ENCODE measurements around the gene IFNA16. TPM values are rescaled to one million over a fixed set of nuclear protein-coding genes. Genes with fewer than 3 reads are reported as not detected.
"Not testable (repeated sequence)": the region's sequence is repeated elsewhere in the genome, so short reads cannot be mapped to it uniquely, and the experiment has no call there.

IFNA16 gene
- total RNA-seq, 1 donor from 2014 or later, result not detected

GRCh38 chr9:21205204-21205603 is 11.9 kb downstream of the IFNA16 start:
- Histone ChIP-seq H3K9me3 (ENCODE audit: control insufficient read depth in 3 of 3, low read length in 3 of 3) (no peaks in the 10 kb centered on the region), H3K27me3 (ENCODE audit: control insufficient read depth in 3 of 3, insufficient read depth in 3 of 3, low read length in 3 of 3) (no peaks in the 10 kb centered on the region), H3K36me3 (ENCODE audit: control insufficient read depth in 3 of 3, insufficient read depth in 3 of 3, low read length in 3 of 3) (no peaks in the 10 kb centered on the region), H3K9ac (ENCODE audit: low read depth in 1 of 3, low read length in 3 of 3) (no peak overlapping the region), H3K4me3 (ENCODE audit: low read length in 3 of 3) (no peak overlapping the region), H3K4me1 (ENCODE audit: control insufficient read depth in 3 of 3, insufficient read depth in 3 of 3, low read length in 3 of 3) (no peaks in the 10 kb centered on the region), H3K27ac (ENCODE audit: low read depth, low read length) (no peak overlapping the region)

- not testable (repeated sequence) for H3K36me3 ChIP-seq (ENCODE audit: control insufficient read depth in 3 of 3, insufficient read depth in 3 of 3, low read length in 3 of 3); H3K27ac ChIP-seq (ENCODE audit: low read depth, low read length); H3K9me3 ChIP-seq (ENCODE audit: control insufficient read depth in 3 of 3, low read length in 3 of 3); H3K4me3 ChIP-seq (ENCODE audit: low read length in 3 of 3); H3K9ac ChIP-seq (ENCODE audit: low read depth in 1 of 3, low read length in 3 of 3); H3K4me1 ChIP-seq (ENCODE audit: control insufficient read depth in 3 of 3, insufficient read depth in 3 of 3, low read length in 3 of 3); H3K27me3 ChIP-seq (ENCODE audit: control insufficient read depth in 3 of 3, insufficient read depth in 3 of 3, low read length in 3 of 3)
These were observed 15.0 kb downstream of the IFNA16 start, which contains the start of gene IFNA7 for GRCh38 chr9:21202105-21202504. IFNA7 (minus strand) TSS chr9:21202205; CDS start chr9:21202165, 40 bp downstream.

GRCh38 chr9:21194867-21195776 is 22.0 kb downstream of the IFNA16 start:
- not testable (repeated sequence) for H3K4me1 ChIP-seq (ENCODE audit: control insufficient read depth in 3 of 3, insufficient read depth in 3 of 3, low read length in 3 of 3); H3K9ac ChIP-seq (ENCODE audit: low read depth in 1 of 3, low read length in 3 of 3); H3K27ac ChIP-seq (ENCODE audit: low read depth, low read length); H3K4me3 ChIP-seq (ENCODE audit: low read length in 3 of 3); H3K9me3 ChIP-seq (ENCODE audit: control insufficient read depth in 3 of 3, low read length in 3 of 3); H3K36me3 ChIP-seq (ENCODE audit: control insufficient read depth in 3 of 3, insufficient read depth in 3 of 3, low read length in 3 of 3); H3K27me3 ChIP-seq (ENCODE audit: control insufficient read depth in 3 of 3, insufficient read depth in 3 of 3, low read length in 3 of 3)

GRCh38 chr9:21187487-21187886 is 29.6 kb downstream of the IFNA16 start, which contains the start of gene IFNA4:
IFNA4 (minus strand) TSS chr9:21187587; CDS start chr9:21187531, 56 bp downstream.
- H3K9me3 ChIP-seq (ENCODE audit: control insufficient read depth in 3 of 3, low read length in 3 of 3); H3K4me1 ChIP-seq (ENCODE audit: control insufficient read depth in 3 of 3, insufficient read depth in 3 of 3, low read length in 3 of 3); H3K36me3 ChIP-seq (ENCODE audit: control insufficient read depth in 3 of 3, insufficient read depth in 3 of 3, low read length in 3 of 3); H3K27ac ChIP-seq (ENCODE audit: low read depth, low read length); H3K27me3 ChIP-seq (ENCODE audit: control insufficient read depth in 3 of 3, insufficient read depth in 3 of 3, low read length in 3 of 3); H3K9ac ChIP-seq (ENCODE audit: low read depth in 1 of 3, low read length in 3 of 3); H3K4me3 ChIP-seq (ENCODE audit: low read length in 3 of 3): not testable (repeated sequence)

GRCh38 chr9:21182810-21183736 is 34.0 kb downstream of the IFNA16 start:
- not testable (repeated sequence) for H3K9ac ChIP-seq (ENCODE audit: low read depth in 1 of 3, low read length in 3 of 3); H3K4me1 ChIP-seq (ENCODE audit: control insufficient read depth in 3 of 3, insufficient read depth in 3 of 3, low read length in 3 of 3); H3K27ac ChIP-seq (ENCODE audit: low read depth, low read length); H3K27me3 ChIP-seq (ENCODE audit: control insufficient read depth in 3 of 3, insufficient read depth in 3 of 3, low read length in 3 of 3); H3K9me3 ChIP-seq (ENCODE audit: control insufficient read depth in 3 of 3, low read length in 3 of 3); H3K36me3 ChIP-seq (ENCODE audit: control insufficient read depth in 3 of 3, insufficient read depth in 3 of 3, low read length in 3 of 3); H3K4me3 ChIP-seq (ENCODE audit: low read length in 3 of 3)

GRCh38 chr9:21174671-21175070 is 42.4 kb downstream of the IFNA16 start:
- no peaks in the 10 kb centered on the region for H3K9me3 ChIP-seq (ENCODE audit: control insufficient read depth in 3 of 3, low read length in 3 of 3)
- no peak overlapping the region for H3K9ac ChIP-seq (ENCODE audit: low read depth in 1 of 3, low read length in 3 of 3)
- no peak overlapping the region for H3K4me3 ChIP-seq (ENCODE audit: low read length in 3 of 3)
- H3K36me3 ChIP-seq (ENCODE audit: control insufficient read depth in 3 of 3, insufficient read depth in 3 of 3, low read length in 3 of 3), result no peaks in the 10 kb centered on the region
- H3K27ac ChIP-seq (ENCODE audit: low read depth, low read length), result no peak overlapping the region
- H3K27me3 ChIP-seq (ENCODE audit: control insufficient read depth in 3 of 3, insufficient read depth in 3 of 3, low read length in 3 of 3), result no peaks in the 10 kb centered on the region
- no peaks in the 10 kb centered on the region for H3K4me1 ChIP-seq (ENCODE audit: control insufficient read depth in 3 of 3, insufficient read depth in 3 of 3, low read length in 3 of 3)

GRCh38 chr9:21172156-21172555 is 45.0 kb downstream of the IFNA16 start:
- Histone ChIP-seq H3K4me3 (ENCODE audit: low read length in 3 of 3) (no peak overlapping the region), H3K9ac (ENCODE audit: low read depth in 1 of 3, low read length in 3 of 3) (no peak overlapping the region), H3K4me1 (ENCODE audit: control insufficient read depth in 3 of 3, insufficient read depth in 3 of 3, low read length in 3 of 3) (no peaks in the 10 kb centered on the region), H3K27me3 (ENCODE audit: control insufficient read depth in 3 of 3, insufficient read depth in 3 of 3, low read length in 3 of 3) (no peaks in the 10 kb centered on the region), H3K9me3 (ENCODE audit: control insufficient read depth in 3 of 3, low read length in 3 of 3) (no peaks in the 10 kb centered on the region), H3K27ac (ENCODE audit: low read depth, low read length) (no peak overlapping the region), H3K36me3 (ENCODE audit: control insufficient read depth in 3 of 3, insufficient read depth in 3 of 3, low read length in 3 of 3) (no peaks in the 10 kb centered on the region)

GRCh38 chr9:21171351-21171750 is 45.8 kb downstream of the IFNA16 start:
- no peaks in the 10 kb centered on the region for H3K4me1 ChIP-seq (ENCODE audit: control insufficient read depth in 3 of 3, insufficient read depth in 3 of 3, low read length in 3 of 3)
- no peak overlapping the region for H3K27ac ChIP-seq (ENCODE audit: low read depth, low read length)
- no peaks in the 10 kb centered on the region for H3K9me3 ChIP-seq (ENCODE audit: control insufficient read depth in 3 of 3, low read length in 3 of 3)
- no peaks in the 10 kb centered on the region for H3K36me3 ChIP-seq (ENCODE audit: control insufficient read depth in 3 of 3, insufficient read depth in 3 of 3, low read length in 3 of 3)
- H3K9ac ChIP-seq (ENCODE audit: low read depth in 1 of 3, low read length in 3 of 3), result no peak overlapping the region
- no peak overlapping the region for H3K4me3 ChIP-seq (ENCODE audit: low read length in 3 of 3)
- no peaks in the 10 kb centered on the region for H3K27me3 ChIP-seq (ENCODE audit: control insufficient read depth in 3 of 3, insufficient read depth in 3 of 3, low read length in 3 of 3)

GRCh38 chr9:21166560-21166959 is 50.6 kb downstream of the IFNA16 start, which contains the start of gene IFNA21:
IFNA21 (minus strand) TSS chr9:21166660; CDS start chr9:21166612, 48 bp downstream.
- not testable (repeated sequence) for H3K9ac ChIP-seq (ENCODE audit: low read depth in 1 of 3, low read length in 3 of 3)

More at GRCh38 chr9:21166560-21166959, 50.6 kb downstream of the IFNA16 start, which contains the start of gene IFNA21:
- not testable (repeated sequence) for H3K4me3 ChIP-seq (ENCODE audit: low read length in 3 of 3); H3K27ac ChIP-seq (ENCODE audit: low read depth, low read length); H3K9me3 ChIP-seq (ENCODE audit: control insufficient read depth in 3 of 3, low read length in 3 of 3); H3K4me1 ChIP-seq (ENCODE audit: control insufficient read depth in 3 of 3, insufficient read depth in 3 of 3, low read length in 3 of 3); H3K36me3 ChIP-seq (ENCODE audit: control insufficient read depth in 3 of 3, insufficient read depth in 3 of 3, low read length in 3 of 3); H3K27me3 ChIP-seq (ENCODE audit: control insufficient read depth in 3 of 3, insufficient read depth in 3 of 3, low read length in 3 of 3)
